AG20443 (cell line): ENCODE measurements around the gene SLC10A3.
"Not testable (repeated sequence)": the region's sequence is repeated elsewhere in the genome, so short reads cannot be mapped to it uniquely, and the experiment has no call there.

Experiments used
- DNase-seq: peaks from one replicate; pipeline ENCODE4 v3.0.0; 2012; ENCODE audit warnings: low spot score, mixed read lengths

Gene SLC10A3

GRCh38 chrX:154509455-154509854 lies 19.0 kb upstream of the SLC10A3 start:
- no peak for DNase-seq

DNA sequence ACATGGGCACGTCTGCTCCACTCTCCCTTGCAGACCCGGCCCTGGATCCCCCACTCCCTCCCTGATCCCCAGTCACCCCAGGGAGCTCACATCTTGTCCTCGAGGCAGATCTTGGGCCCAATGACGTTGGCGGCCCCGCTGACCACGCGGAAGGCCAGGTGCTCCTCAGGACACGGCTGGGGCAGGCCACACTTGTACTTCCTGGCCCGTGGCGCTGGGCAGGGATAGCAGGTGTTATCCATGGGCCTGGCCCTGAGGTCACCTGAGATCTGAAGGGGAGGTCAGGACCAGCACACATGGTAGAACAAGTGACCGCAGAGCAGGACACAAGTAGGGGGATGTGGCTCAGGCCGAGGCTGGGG lies 17.9 kb upstream of the SLC10A3 start:
- no peak for DNase-seq

GRCh38 chrX:154507673-154508383 lies 17.4 kb upstream of the SLC10A3 start:
- no peak for DNase-seq

- no peak for DNase-seq
These were observed 16.3 kb upstream of the SLC10A3 start for GRCh38 chrX:154506483-154507332.

DNA sequence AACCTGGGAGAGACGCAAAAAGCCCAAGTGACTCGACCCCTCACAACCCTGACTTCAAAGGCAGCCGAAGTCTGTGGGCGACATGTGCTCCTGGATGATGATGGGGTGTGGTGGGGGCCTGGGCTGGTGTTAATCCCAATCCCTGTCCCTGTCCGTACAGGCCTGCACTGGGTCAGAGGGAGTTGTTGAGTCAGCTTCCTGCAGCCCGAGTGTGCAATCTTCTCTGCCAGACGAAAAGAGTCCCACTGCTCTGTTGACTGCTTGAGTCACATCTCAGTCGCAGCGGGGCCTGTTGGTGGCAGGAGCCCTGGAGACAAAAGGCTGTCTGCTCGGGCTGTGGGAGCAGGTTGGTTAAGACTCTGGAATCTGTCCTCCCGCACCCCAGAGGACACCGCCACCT lies 15.3 kb upstream of the SLC10A3 start:
- DNase-seq: peak; percentile 48

DNA sequence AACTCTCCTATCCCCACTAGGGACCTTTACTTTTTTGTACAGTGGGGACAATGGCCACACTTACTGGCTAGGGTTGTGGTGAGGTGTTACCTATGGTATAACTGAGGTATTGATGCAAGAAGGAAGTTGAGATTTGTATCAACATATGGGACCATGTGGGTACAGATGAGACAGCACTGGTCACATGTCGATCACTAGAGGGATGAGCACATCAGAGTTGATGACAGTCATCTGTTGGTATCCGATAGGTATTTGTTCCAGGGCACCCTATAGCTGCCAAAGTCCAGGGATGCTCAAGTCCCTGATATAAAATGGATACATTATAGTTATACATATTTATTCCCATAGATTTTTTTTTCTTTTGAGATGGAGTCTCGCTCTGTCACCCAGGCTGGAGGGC lies 12.6 kb upstream of the SLC10A3 start:
- DNase-seq: no peak

GRCh38 chrX:154502098-154502497 lies 11.7 kb upstream of the SLC10A3 start:
- DNase-seq: no peak

DNA sequence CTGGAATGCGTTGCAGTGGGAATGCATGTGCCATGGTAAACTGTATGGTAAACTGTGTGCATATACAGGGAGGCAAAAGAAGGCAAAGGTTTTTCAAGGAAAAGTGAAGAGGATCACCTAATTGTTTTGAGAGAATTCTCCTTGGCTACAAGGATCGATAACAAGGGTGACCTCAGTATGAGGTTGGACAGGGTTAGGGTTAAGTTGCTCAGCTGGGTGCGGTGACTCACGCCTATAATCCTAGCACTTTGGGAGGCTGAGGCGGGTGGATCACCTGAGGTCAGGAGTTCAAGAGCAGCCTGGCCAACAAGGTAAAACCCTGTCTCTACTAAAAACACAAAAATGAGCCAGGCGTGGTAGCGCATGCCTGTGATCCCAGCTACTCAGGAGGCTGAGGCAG lies 11.0 kb upstream of the SLC10A3 start:
- DNase-seq: not testable (repeated sequence)

DNA sequence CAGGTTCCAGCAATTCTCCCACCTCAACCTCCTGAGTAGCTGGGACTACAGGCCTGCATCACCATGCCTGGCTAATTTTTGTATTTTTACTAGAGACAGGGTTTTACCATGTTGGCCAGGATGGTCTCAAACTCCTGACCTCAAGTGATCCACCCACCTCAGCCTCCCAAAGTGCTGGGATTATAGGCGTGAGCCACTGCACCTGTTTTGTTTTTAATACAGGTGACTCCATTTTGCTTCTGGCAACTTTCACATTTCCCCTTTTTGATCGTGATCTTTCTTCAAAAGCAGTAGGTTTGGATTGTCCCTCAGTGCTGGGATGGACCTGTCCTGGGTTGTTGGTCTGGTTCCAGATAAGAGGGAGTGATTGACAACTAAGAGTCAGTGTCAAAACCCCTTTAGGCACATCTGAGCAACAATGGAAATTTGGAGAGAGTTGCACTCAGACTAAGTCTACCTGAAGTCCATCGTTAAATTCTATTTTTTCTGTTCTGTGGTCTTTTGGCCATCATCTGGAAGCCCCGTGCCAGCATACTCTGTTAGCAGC lies 6.2 kb upstream of the SLC10A3 start:
- not testable (repeated sequence) for DNase-seq

GRCh38 chrX:154495472-154495922 lies 5.1 kb upstream of the SLC10A3 start:
- DNase-seq: no peak

DNA sequence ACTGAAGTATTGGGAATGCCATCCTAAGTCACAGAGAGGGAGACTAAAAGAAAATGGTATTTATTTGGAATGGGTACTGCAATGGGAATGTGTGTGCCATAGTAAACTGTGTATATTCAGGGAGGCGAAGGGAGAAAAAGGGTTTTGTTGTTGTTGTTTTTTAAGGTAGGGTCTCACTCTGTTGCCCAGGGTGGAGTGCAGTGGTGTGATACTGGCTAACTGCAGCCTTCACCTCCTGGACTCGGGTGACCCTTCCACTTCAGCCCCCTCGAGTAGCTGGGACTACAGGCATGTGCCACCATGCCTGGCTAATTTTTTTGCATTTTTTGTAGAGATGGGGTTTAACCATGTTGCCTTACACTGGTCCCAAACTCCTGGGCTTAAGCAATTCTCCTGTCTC lies 4.3 kb upstream of the SLC10A3 start:
- no peak for DNase-seq

- peak; percentile 34 for DNase-seq
These were observed 412 bp downstream of the SLC10A3 start for GRCh38 chrX:154490021-154490413.

DNA sequence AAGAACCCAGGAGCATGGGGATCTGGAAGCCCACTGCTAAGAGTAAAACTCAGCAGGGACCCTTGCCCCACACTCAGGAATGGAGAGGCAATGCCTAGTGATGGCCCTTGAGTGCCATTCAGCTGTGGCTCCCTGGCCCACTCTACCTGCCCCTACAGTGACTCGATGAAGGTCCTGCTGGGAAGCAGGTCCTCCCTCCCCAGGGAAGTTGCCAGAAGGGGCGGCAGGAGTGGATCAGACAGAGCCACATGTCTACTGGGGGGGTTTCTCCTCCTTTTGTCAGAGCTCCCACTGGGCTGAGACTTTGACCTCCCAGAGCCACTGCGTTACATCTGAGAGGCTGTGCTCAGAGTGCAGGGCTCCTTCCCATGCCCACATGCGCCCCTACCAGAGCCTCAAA lies 1.2 kb downstream of the SLC10A3 start:
- DNase-seq: no peak

GRCh38 chrX:154488336-154489075 lies 1.9 kb downstream of the SLC10A3 start:
- DNase-seq: no peak

- no peak for DNase-seq
These were observed 2.7 kb downstream of the SLC10A3 start for GRCh38 chrX:154487518-154488290.

DNA sequence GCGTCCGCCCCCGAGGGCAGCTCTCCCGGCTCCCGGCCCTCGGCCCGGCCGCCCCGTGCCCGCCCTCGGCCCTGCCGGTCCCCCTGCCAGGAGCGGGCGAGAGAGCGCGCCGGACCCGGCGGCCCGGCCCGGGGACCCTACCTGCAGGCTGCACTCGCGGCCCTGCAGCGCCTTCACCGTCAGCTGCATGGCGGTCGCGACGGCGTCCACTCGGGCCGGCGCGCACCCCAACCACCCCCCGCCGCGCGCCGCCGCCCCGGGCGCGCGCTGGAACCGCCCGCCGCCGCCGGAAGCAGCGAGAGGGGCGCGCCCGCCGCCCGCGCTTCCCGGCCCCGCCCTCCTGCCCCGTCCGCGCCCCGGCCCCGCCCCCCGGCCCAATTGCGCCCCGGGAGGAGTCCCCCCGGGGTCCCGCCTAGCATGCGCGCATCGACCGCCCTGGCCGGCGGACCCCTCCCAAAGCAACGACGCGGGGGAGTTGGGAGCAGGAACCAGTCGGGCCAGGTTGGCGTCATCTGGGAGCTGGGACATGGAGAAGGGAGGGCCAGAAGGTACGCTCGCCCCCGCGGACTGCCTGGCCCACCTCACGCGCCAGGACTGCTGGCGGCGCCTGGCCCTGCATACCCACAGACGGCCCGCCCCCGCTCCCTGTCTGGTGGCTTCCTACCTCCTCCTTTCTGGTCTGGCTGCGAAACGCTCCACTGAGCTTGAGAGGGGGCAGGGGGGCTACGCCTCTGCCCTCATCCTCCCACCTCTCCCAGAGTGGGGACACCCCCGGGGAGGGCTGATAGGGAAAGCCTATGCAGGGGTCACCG lies 3.8 kb downstream of the SLC10A3 start, which contains the start of gene UBL4A:
Gene UBL4A (minus strand): TSS at position 220 of the 812 bp plus-strand sequence. CDS start 31 bp downstream, at position 189.
- DNase-seq: peak; percentile 72

DNA sequence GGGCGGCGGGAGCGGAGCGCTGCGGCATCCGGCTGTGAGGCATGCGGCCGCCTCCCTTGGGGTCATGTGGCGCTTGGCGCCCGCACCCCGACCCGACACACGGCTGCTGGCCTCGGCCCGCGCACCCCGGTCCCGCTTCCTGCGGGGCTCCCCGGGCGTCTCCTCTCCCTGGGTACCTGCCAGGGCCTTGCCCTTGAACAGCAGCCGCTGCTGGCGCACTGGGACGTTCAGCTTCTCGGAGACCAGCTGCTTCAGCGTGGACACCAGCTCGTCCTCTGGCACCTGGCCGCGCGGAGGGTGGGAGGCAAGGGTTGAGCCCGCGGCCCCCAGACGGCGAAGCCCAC lies 4.4 kb downstream of the SLC10A3 start:
- peak; percentile 8 for DNase-seq

- DNase-seq: no peak
These were observed 5.0 kb downstream of the SLC10A3 start for GRCh38 chrX:154485150-154486051.

GRCh38 chrX:154484255-154485149 lies 5.9 kb downstream of the SLC10A3 start:
- DNase-seq: no peak
